Trophoblast cell (in vitro differentiated cells and primary cell): ENCODE data around the gene RAB17.
A peak's percentile ranks its signal among the peaks of the same experiment; 100 is the strongest.

Source experiments
- DNase-seq, 2 donors: peaks; one replicate each; pipeline ENCODE4 v3.0.0-alpha.2; 2016
- H2AFZ ChIP-seq: 2 replicates; pipeline ENCODE4 v1.6.1; 2013; ENCODE audit warnings: low read length, moderate library complexity, mild to moderate bottlenecking; ENCODE audit not compliant: insufficient read depth, poor library complexity
- H2AK5ac ChIP-seq: 2 replicates; pipeline ENCODE4 v1.6.1; 2013; ENCODE audit warnings: mild to moderate bottlenecking, low read length
- H2BK120ac ChIP-seq: 2 replicates; pipeline ENCODE4 v1.6.1; 2013; ENCODE audit warnings: low read length, mild to moderate bottlenecking, moderate library complexity; ENCODE audit not compliant: insufficient read depth, poor library complexity
- H2BK12ac ChIP-seq: 2 replicates; pipeline ENCODE4 v1.6.1; 2013; ENCODE audit warnings: mild to moderate bottlenecking, low read length, moderate library complexity
- H2BK5ac ChIP-seq: 2 replicates; pipeline ENCODE4 v1.6.1; 2013; ENCODE audit warnings: low read length, low read depth, moderate library complexity, mild to moderate bottlenecking; ENCODE audit not compliant: poor library complexity
- H3K14ac ChIP-seq: 2 replicates; pipeline ENCODE4 v1.6.1; 2013; ENCODE audit warnings: mild to moderate bottlenecking, low read length
- H3K18ac ChIP-seq: 2 replicates; pipeline ENCODE4 v1.6.1; 2013; ENCODE audit warnings: mild to moderate bottlenecking, low read length
- H3K23ac ChIP-seq: 2 replicates; pipeline ENCODE4 v1.6.1; 2013; ENCODE audit warnings: low read length
- H3K27ac ChIP-seq: 2 replicates; pipeline ENCODE4 v1.5.1; 2013; ENCODE audit warnings: low read depth, mild to moderate bottlenecking, inconsistent platforms, low read length, moderate library complexity
- H3K27me3 ChIP-seq: 2 replicates; pipeline ENCODE4 v1.6.1; 2013; ENCODE audit warnings: inconsistent platforms, mild to moderate bottlenecking, low read length, moderate library complexity; ENCODE audit not compliant: insufficient read depth
- H3K36me3 ChIP-seq, 2 experiments: 1 replicate in 1 of 2; 2 replicates in 1 of 2; pipeline ENCODE4 v1.6.1; 2013; ENCODE audit warnings: low read length in 2 of 2, mild to moderate bottlenecking in 2 of 2, moderate library complexity in 1 of 2; ENCODE audit not compliant: insufficient read depth in 2 of 2, control insufficient read depth in 1 of 2
- H3K4ac ChIP-seq: 2 replicates; pipeline ENCODE4 v1.6.1; 2013; ENCODE audit warnings: low read depth, mild to moderate bottlenecking, low read length, moderate library complexity
- H3K4me1 ChIP-seq, 2 experiments: 1 replicate in 1 of 2; 2 replicates in 1 of 2; pipeline ENCODE4 v1.6.1; 2013; ENCODE audit warnings: low read length in 2 of 2, mild to moderate bottlenecking in 2 of 2, moderate library complexity in 1 of 2; ENCODE audit not compliant: insufficient read depth in 2 of 2, control insufficient read depth in 1 of 2
- H3K4me2 ChIP-seq: 2 replicates; pipeline ENCODE4 v1.6.1; 2013; ENCODE audit warnings: inconsistent platforms, mild to moderate bottlenecking, low read length, moderate library complexity
- H3K4me3 ChIP-seq: 2 replicates; pipeline ENCODE4 v1.5.1; 2013; ENCODE audit warnings: mild to moderate bottlenecking, low read depth, low read length, inconsistent platforms
- H3K79me1 ChIP-seq: one replicate; pipeline ENCODE4 v1.6.1; 2013; ENCODE audit warnings: low read length
- H3K79me2 ChIP-seq: 2 replicates; pipeline ENCODE4 v1.6.1; 2013; ENCODE audit warnings: low read length, mild to moderate bottlenecking; ENCODE audit not compliant: control insufficient read depth, insufficient read depth, poor library complexity
- H3K9ac ChIP-seq: 2 replicates; pipeline ENCODE4 v1.6.1; 2013; ENCODE audit warnings: mild to moderate bottlenecking, low read length
- H3K9me3 ChIP-seq: 2 replicates; pipeline ENCODE4 v1.6.1; 2013; ENCODE audit warnings: low read depth, mild to moderate bottlenecking, control low read depth, inconsistent platforms, low read length; ENCODE audit not compliant: insufficient read depth
- H4K12ac ChIP-seq: 2 replicates; pipeline ENCODE4 v1.6.1; 2013; ENCODE audit warnings: low read depth, mild to moderate bottlenecking, low read length, moderate library complexity
- H4K8ac ChIP-seq: 2 replicates; pipeline ENCODE4 v1.6.1; 2013; ENCODE audit warnings: low read depth, mild to moderate bottlenecking, low read length, moderate library complexity
- H4K91ac ChIP-seq: one replicate; pipeline ENCODE4 v1.6.1; 2013; ENCODE audit warnings: low read depth, mild to moderate bottlenecking, low read length, moderate library complexity
- WGBS: extraction: QIAGEN DNeasy Blood & Tissue Kit; methylation state at CpG from one replicate; pipeline ENCODE4 v1.1.7; 2013; ENCODE audit warnings: missing lambda C conversion rate; ENCODE audit not compliant: insufficient read length, insufficient coverage; ENCODE audit errors: extremely low coverage; 5-methylcytosine and 5-hydroxymethylcytosine counted together

RAB17 gene

GRCh38 chr2:237602409-237602808 is 11.9 kb upstream of the RAB17 start:
- Histone ChIP-seq H3K4me3 (no peak overlapping the region), H3K18ac (no peak overlapping the region), H3K79me2 (no peaks in the 10 kb centered on the region), H3K4me2 (no peak overlapping the region), H2AFZ (no peak overlapping the region), H3K9ac (no peak overlapping the region), H3K4ac (no peak overlapping the region), H2BK5ac (no peak overlapping the region), H3K4me1 (peaks cover 17 to 22% of the 10 kb centered on the region in 2 experiments), H4K12ac (no peak overlapping the region), H3K27ac (no peak overlapping the region), H3K14ac (no peak overlapping the region), H3K23ac (no peak overlapping the region), H2AK5ac (no peak overlapping the region), H2BK12ac (no peak overlapping the region), H3K79me1 (peaks cover 2% of the 10 kb centered on the region), H3K36me3 (no peaks in the 10 kb centered on the region), H3K9me3 (peaks cover 2% of the 10 kb centered on the region), H3K27me3 (no peaks in the 10 kb centered on the region), H2BK120ac (no peak overlapping the region), H4K91ac (no peak overlapping the region), H4K8ac (no peak overlapping the region)
- no peak for DNase-seq
- no CpG with 5 or more reads among the region's 7 CpGs for WGBS

DNA sequence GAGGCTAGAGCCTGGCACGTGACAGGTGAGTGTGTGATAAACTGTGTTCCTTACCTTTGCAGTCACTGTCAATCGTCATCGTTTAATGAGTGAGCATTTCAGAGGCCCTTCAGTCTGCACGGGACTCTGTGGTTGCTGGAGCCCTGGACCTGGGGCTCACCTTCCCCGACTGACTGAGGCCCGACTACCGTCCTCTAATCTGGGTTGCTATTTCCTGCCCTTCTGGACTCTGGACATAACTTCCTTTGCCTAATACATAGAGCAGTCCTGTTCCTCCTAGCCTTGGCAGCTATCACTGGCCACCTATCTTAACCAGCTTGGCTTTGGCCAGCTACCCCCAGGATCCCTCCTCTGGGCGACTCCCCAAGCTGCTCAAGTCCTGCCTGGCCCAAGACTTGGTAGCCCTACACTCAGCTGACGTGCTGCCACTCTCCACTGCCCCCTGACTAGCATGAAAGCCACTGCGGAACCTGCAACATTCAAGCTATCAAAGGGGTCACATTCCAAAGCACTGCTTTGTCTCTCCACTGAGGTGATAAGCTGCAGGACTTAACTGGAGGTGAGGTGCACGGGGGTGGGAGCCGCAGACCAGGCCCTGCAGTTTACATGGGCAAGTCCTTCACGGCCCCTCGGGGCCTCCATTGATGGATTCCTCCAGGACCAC is 11.1 kb upstream of the RAB17 start:
- Histone ChIP-seq H3K36me3 (no peaks in the 10 kb centered on the region), H3K4me2 (no peak overlapping the region), H3K79me1 (peaks cover 2% of the 10 kb centered on the region), H3K18ac (no peak overlapping the region), H4K8ac (no peak overlapping the region), H3K23ac (no peak overlapping the region), H3K4ac (no peak overlapping the region), H2BK12ac (no peak overlapping the region), H4K12ac (no peak overlapping the region), H2BK5ac (no peak overlapping the region), H3K4me3 (no peak overlapping the region), H4K91ac (peak overlapping the region; percentile 23), H3K27ac (no peak overlapping the region), H3K14ac (no peak overlapping the region), H3K27me3 (no peaks in the 10 kb centered on the region), H3K79me2 (no peaks in the 10 kb centered on the region), H2BK120ac (no peak overlapping the region), H3K9ac (no peak overlapping the region), H3K9me3 (peaks cover 2% of the 10 kb centered on the region), H2AK5ac (no peak overlapping the region), H3K4me1 (peaks cover 17 to 22% of the 10 kb centered on the region in 2 experiments), H2AFZ (no peak overlapping the region)
- WGBS, result no CpG with 5 or more reads among the region's 14 CpGs
- DNase-seq, result no peak

- H3K14ac ChIP-seq, result no peak overlapping the region
- no peak overlapping the region for H3K27ac ChIP-seq
- DNase-seq, result no peak
- no peaks in the 10 kb centered on the region for H3K79me2 ChIP-seq
- H4K12ac ChIP-seq, result no peak overlapping the region
- WGBS, result no CpG with 5 or more reads among the region's 16 CpGs
- H3K4ac ChIP-seq, result no peak overlapping the region
- H3K4me1 ChIP-seq, result peaks cover 18 to 27% of the 10 kb centered on the region in 2 experiments
- no peaks in the 10 kb centered on the region for H3K9me3 ChIP-seq
- H2BK5ac ChIP-seq, result no peak overlapping the region
- H3K4me2 ChIP-seq, result no peak overlapping the region
- H4K8ac ChIP-seq, result no peak overlapping the region
- H2BK120ac ChIP-seq, result no peak overlapping the region
- H4K91ac ChIP-seq, result no peak overlapping the region
- no peaks in the 10 kb centered on the region for H3K27me3 ChIP-seq
- H3K18ac ChIP-seq, result no peak overlapping the region
- peaks cover 5% of the 10 kb centered on the region for H3K79me1 ChIP-seq
- no peak overlapping the region for H2AFZ ChIP-seq
- H3K23ac ChIP-seq, result no peak overlapping the region
- no peak overlapping the region for H3K9ac ChIP-seq
- H3K36me3 ChIP-seq, result no peaks in the 10 kb centered on the region
- H3K4me3 ChIP-seq, result no peak overlapping the region
- H2AK5ac ChIP-seq, result no peak overlapping the region
- H2BK12ac ChIP-seq, result peak overlapping the region; percentile 47
These were observed 9.8 kb upstream of the RAB17 start for GRCh38 chr2:237600205-237600846.

DNA sequence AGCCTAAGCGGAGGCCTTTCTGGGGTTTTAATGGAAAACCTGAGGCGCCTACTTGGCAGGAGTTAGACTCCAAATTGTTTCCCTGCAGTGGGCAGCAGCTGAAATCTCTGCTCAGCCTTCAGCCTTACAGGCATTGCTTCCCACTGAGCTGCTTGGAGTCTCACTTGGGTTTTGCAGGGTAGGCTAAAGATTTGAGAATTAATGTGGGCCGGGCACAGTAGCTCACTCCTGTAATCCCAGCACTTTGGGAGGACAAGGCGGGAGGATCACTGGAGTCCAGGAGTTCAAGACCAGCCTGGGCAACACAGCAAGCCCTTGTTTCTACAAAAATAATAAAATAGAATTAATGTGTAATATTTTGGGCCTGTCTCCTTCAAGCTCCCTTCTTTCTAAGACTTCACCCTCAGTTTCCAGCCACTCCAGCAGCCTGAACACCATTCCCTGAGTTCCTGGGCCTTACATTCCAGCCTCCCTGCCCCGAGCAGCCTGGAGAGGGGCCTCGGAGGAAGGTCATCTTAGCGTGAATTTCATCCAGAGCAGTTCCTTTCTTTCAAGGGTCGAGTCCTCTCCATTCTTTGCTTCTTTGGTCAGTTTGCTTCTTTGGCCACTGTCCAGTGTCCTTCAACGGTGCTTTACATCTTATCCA is 9.1 kb upstream of the RAB17 start:
- Histone ChIP-seq H3K14ac (no peak overlapping the region), H2AK5ac (no peak overlapping the region), H3K4me3 (no peak overlapping the region), H3K36me3 (no peaks in the 10 kb centered on the region), H3K4me2 (no peak overlapping the region), H3K9ac (no peak overlapping the region), H2BK5ac (no peak overlapping the region), H3K27me3 (no peaks in the 10 kb centered on the region), H3K4ac (no peak overlapping the region), H2BK120ac (no peak overlapping the region), H4K8ac (no peak overlapping the region), H3K23ac (no peak overlapping the region), H3K79me1 (peaks cover 9% of the 10 kb centered on the region), H3K27ac (no peak overlapping the region), H4K12ac (no peak overlapping the region), H2BK12ac (no peak overlapping the region), H3K18ac (no peak overlapping the region), H3K4me1 (peaks cover 26 to 32% of the 10 kb centered on the region in 2 experiments), H2AFZ (no peak overlapping the region), H4K91ac (peak overlapping the region; percentile 20), H3K79me2 (no peaks in the 10 kb centered on the region), H3K9me3 (no peaks in the 10 kb centered on the region)
- DNase-seq, result no peak
- no CpG with 5 or more reads among the region's 9 CpGs for WGBS
